Stimulated activated CD4-positive, alpha-beta T cell treated with anti-CD3 and anti-CD28 coated beads, Interleukin-4, amount 100 ng/mL, for 48 hours (primary cell): ENCODE results near the gene S100A14.

Experiments used
- DNase-seq, 2 donors: peaks; one replicate each; pipeline ENCODE4 v3.0.0-alpha.2; 2020; ENCODE audit warnings: low read depth in 2 of 2

S100A14 gene

GRCh38 chr1:153638261-153638660 lies 22.1 kb upstream of the S100A14 start:
- DNase-seq = no peak

GRCh38 chr1:153636312-153636711 lies 20.2 kb upstream of the S100A14 start:
- no peak for DNase-seq

- no peak for DNase-seq
These were observed 19.7 kb upstream of the S100A14 start for GRCh38 chr1:153635872-153636271.

GRCh38 chr1:153633754-153634665 lies 17.9 kb upstream of the S100A14 start, which contains the start of gene CHTOP:
Gene CHTOP (plus strand): TSS chr1:153634066. CDS start chr1:153636589, 2,523 bp downstream.
- DNase-seq = peak; percentile 93 to 97

GRCh38 chr1:153633161-153633753 lies 17.1 kb upstream of the S100A14 start:
- no peak for DNase-seq

GRCh38 chr1:153631047-153632022 lies 15.2 kb upstream of the S100A14 start:
- no peak for DNase-seq

GRCh38 chr1:153630384-153630783 lies 14.3 kb upstream of the S100A14 start:
- no peak for DNase-seq

- no peak for DNase-seq
These were observed 13.8 kb upstream of the S100A14 start for GRCh38 chr1:153629971-153630370.

GRCh38 chr1:153629343-153629665 lies 13.2 kb upstream of the S100A14 start:
- no peak for DNase-seq

GRCh38 chr1:153628638-153629342 lies 12.7 kb upstream of the S100A14 start:
- DNase-seq = no peak

- no peak for DNase-seq
These were observed 11.8 kb upstream of the S100A14 start, which contains the start of gene S100A1 for GRCh38 chr1:153627715-153628626. Gene S100A1 (plus strand): TSS chr1:153628434. CDS start chr1:153630522, 2,088 bp downstream.

GRCh38 chr1:153626904-153627714 lies 11.0 kb upstream of the S100A14 start, which contains the start of gene S100A13:
Gene S100A13 (minus strand): TSS chr1:153627505. CDS start chr1:153626472, 1,033 bp downstream.
- no peak for DNase-seq

- DNase-seq = no peak
These were observed 10.4 kb upstream of the S100A14 start for GRCh38 chr1:153626477-153626903.

GRCh38 chr1:153624965-153625611 lies 9.0 kb upstream of the S100A14 start:
- DNase-seq = no peak

- DNase-seq = no peak
These were observed 7.0 kb upstream of the S100A14 start for GRCh38 chr1:153623101-153623500.

GRCh38 chr1:153619171-153619570 lies 3.0 kb upstream of the S100A14 start:
- DNase-seq = no peak

- DNase-seq = peak in 1 of 2 donors; percentile 62
These were observed 1.5 kb upstream of the S100A14 start for GRCh38 chr1:153617663-153618062.

- DNase-seq = no peak
These were observed 789 bp upstream of the S100A14 start for GRCh38 chr1:153616917-153617311.

- no peak for DNase-seq
These were observed 719 bp downstream of the S100A14 start for GRCh38 chr1:153615406-153615805.
